Right renal cortex interstitium (tissue), 3 donors: ENCODE measurements around the gene HOXC5. TPM values are rescaled to one million over a fixed set of nuclear protein-coding genes. Genes with fewer than 3 reads are reported as not detected.
"Not testable (repeated sequence)": the region's sequence is repeated elsewhere in the genome, so short reads cannot be mapped to it uniquely, and the experiment has no call there.

Experiments used
- DNase-seq, 3 donors: peaks; one replicate each; pipeline ENCODE4 v3.0.0-alpha.2; 2013; ENCODE audit warnings: low read depth in 3 of 3, low spot score in 2 of 3
- polyA plus RNA-seq, 3 donors: library from polyadenylated mRNA; unstranded; fragments of 120-200 nt; gene quantifications; one replicate each; pipeline ENCODE4 v1.2.1, GENCODE V29; 2013; ENCODE audit not compliant: insufficient read length in 3 of 3

The HOXC5 gene
- polyA plus RNA-seq, 3 donors: 0.93 to 1.4 (median 1.4) TPM

DNA sequence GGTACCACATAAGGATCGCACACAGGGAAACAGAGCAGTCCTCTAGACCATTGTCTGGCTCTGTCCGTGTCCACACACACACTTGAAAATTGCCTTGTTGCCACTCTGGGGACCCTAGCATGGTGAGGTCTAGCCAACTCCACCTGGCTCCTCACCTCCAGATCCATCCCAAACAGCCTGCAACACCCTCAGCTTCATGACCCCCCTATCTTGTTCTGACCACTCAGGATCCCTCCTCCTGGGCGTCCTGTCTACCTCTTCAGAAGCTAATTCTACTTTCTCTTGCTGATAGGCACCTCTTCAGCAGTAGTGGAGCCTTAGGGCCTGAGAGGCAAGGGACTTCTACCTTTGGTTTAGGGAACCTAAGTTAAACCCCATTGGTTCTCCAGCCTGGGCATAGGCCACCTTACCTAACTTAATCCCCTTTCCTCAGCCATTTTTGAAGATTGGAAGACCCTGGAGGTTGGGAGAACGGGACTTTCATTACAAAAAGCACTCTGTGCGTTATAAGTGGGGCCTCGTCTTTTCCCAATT is 697 bp upstream of the HOXC5 start:
- no peak for DNase-seq

DNA sequence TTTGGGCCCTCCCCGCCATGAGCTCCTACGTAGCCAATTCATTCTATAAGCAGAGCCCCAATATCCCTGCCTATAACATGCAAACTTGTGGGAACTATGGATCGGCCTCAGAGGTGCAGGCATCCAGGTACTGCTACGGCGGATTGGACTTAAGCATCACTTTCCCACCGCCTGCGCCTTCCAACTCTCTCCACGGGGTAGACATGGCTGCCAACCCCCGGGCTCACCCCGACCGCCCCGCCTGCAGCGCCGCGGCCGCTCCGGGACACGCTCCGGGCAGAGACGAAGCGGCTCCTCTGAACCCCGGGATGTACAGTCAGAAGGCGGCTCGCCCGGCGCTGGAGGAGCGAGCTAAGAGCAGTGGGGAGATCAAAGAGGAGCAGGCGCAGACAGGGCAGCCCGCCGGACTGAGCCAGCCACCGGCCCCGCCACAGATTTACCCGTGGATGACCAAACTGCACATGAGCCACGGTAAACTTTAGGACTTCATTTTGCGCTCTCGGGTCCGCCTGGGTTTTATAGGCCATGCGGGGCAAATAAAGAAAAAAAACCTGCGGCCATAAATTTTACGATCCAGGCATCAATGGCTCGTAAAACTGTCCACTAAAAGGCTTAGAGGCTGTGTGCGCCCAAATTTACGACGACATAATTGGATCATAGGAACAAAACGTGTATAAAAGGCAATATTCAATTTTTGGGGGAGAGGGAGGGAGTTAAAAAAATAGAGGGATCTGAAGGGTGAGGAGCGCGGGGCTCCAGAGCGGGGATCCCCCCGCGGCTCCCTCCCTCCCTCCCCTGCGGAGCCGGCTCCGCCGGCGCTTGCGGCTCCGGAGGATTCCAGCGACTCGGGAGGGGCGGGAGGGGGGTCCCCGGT is 493 bp downstream of the HOXC5 start:
- DNase-seq: peak in 1 of 3 donors; percentile 86

DNA sequence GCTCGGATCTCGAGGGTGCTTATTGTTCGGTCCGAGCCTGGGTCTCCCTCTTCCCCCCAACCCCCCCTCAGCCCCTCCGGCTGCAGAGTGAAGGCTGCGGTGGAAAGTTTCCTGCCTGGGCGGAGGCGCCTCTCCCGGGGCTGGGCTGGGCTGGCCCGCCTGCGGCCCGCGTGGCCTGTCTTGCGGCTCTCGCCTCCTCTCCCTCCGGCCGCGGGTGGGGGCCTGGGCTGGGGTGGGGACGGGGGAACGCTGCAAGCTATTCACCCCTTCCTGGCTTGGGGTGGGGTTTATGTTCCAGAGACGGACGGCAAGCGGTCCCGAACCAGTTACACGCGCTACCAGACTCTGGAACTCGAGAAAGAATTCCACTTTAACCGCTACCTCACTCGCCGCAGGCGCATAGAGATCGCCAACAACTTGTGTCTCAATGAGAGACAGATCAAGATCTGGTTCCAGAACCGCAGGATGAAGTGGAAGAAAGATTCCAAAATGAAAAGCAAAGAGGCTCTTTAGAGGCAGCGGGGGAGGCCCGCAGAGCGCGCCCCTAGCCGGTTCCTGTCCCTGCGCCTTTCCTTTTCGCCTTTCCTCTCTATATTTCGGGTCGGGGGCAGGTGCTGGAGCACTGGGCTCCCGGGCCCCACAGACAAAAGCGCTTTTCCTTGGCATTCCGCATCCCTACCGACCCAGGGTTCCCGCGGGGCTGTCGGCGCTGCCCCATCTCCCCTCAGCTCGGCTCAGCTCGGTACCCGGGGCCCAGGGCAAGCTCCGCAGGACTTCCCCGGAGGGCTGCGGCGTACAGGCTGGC is 1.3 kb downstream of the HOXC5 start:
- DNase-seq: no peak

GRCh38 chr12:54034785-54035310 is 2.0 kb downstream of the HOXC5 start:
- DNase-seq: no peak

DNA sequence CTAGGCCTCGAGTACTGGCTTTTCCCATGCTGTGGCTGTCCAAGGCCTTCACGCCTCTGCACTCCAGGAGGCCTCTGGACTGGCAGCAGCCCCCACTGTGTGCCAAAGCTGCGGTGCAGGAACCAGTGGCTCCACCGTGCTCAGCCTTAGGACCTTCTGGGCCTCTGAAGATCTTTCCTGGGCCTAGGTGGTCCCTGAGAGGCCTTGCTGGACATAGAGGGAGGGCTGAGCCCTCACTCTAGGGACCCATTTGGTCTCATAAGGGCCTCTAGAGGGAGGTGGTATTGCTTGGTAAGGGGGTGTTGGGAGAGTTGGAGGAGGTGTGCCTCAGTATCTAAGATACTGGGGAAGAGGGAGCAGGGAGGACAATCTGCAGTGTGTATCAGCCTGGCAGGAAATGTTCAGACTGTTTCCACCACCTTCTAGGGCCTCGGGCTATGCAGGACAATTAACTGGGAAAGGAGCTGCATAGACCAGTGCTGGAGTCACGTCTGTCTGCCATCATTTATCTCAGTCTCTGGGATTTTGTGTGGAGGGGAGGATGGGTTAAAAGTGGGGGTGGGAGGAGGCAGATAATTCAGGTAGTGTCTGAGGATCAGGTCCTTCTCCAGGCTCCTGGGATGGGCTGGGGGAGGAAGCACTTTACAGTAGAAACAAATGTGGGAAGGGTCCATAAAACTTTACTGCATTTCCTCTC is 2.9 kb downstream of the HOXC5 start:
- no peak for DNase-seq

GRCh38 chr12:54036620-54037359 is 3.9 kb downstream of the HOXC5 start:
- no peak for DNase-seq

DNA sequence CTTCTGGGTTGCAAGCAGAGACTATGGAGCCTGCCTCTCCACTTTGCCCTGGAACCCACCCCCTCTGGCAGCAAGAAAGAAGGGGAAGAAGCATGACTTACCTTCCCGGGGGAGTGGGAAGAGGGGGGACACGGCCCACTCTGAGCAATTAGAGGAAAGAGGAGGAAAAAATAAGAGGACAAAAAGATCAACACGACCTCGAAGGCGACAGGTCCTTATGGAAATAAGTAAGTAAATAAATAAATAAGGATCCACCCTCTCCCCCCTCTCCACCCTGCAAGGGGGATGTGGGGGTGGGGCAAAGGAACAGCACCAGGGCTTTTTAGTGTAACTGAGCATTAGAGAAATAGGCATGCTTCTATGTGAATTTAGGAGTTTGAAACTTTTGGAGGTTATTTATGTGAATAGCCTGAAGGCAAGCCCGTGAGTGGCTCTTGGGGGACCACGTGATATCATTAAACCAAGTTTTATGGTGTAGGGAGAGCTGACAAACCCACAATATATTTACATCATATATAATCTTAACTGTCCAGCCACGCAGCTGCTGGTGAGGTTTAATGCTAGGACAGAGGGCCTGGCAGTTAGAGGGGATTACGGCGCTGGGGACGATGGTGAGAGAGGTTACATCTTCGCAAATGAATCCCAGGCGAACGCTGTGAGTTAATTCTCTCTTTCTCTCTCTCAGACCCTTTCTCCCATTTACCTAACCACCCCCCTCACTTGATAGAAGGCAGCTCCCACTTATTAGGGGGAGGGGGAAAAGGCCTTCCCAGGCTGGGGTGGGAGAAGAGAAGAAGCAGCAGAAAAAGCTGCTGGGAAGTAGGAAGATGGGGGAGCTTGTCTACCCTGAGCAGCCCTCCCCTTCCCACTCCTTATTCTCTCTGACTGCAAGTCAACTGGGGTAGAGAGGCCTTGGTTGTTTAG is 4.8 kb downstream of the HOXC5 start:
- no peak for DNase-seq

DNA sequence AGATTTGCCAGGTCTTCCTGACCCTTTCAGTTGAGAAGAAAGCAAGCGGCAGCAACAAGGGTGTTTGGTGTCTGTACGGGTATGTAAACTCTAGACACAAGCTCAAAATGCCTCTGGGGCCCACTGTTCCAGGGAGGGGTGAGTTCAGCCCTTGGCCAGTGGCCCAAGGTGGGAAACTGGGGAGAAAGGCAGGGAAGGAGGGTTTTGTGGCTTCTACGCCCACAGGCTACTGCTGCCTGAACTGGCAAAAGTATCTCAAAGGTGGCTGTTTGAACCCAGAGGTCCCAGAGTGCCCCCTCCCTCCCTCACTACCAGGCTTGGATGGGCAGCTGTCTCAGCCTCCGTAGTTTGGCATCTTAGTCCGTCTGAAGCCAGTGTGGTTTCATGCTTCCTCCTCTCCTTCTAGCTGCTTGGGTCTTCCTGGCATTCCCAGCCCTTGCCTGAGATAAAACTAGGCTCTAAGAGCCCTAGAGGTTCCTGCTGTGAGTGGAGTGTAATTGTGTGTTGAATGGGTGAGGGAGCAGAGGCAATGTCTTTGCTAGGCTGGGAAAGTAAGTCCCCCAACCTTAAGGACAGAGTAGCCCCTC is 5.5 kb downstream of the HOXC5 start:
- no peak for DNase-seq

GRCh38 chr12:54038871-54039414 is 6.1 kb downstream of the HOXC5 start:
- DNase-seq: no peak

DNA sequence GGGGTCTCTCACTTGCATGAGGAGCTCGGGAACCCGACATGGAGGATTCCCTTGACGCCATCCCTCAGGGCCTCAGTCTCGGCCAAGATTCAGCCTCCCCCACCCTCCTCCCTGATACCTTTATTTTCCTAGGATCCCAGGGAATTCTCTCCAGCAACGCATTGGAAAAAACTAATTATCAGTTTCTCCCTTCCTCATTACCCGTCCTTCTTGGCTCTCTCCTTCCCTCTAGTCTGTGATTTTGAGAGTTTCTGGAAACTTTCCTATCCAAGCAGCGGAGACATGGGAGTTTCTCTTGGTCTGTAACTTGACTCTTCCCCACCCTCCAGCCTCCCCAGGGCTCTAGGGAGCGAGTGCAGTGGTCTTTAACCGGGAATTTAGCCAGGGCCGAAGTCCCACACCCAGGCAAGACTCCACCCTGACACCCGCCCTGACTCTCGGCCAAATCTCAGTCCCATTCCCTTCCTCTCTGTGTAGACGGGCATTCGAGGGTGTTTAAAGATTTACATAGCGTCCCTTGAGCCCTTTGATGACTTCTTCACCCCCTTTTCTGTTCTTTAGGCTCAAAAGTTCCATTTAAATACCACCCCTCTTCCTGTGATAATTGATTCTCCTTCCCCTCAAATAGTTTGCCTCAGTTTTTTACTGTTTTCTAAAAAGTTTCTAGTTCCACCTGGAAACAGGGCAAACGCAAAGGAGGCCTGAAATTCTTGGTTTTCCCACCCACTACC is 6.7 kb downstream of the HOXC5 start:
- DNase-seq: no peak

DNA sequence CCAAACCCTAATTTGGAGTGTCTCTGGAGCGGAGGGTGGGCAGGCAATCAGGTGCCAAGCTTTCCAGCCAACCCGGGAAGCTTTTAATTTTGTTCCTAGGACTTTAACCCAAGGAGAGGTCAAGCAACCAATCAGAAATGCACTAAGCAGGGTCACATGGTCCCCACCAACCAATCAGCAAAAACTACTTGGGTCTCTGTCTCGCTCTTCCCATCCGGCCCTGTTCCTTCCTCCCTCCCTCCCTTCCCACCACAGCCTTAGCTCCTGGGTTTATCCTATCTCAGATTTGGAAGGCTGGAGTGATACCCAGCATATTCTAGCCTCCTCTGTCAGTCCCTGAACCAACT is 7.3 kb downstream of the HOXC5 start:
- no peak for DNase-seq

DNA sequence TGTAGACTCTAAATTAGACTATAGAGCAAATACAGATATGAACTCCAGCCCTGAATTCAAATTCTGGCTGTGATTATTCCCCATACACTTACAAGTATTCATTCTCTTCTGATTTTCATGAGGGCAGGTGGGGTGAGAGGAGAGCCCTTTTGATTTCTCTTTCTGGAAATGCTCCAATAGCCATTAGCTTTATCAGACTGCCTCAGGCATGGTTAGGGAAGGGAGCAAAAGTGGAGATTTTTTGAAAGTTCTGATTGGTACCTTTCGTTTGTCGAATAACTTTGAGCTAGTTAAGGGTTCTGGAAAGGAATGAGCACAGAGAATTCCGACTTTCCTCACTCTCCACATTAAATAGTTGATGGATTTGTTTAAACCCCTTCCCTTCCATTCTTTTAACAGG is 7.8 kb downstream of the HOXC5 start:
- no peak for DNase-seq

GRCh38 chr12:54041097-54041690 is 8.3 kb downstream of the HOXC5 start:
- no peak for DNase-seq

DNA sequence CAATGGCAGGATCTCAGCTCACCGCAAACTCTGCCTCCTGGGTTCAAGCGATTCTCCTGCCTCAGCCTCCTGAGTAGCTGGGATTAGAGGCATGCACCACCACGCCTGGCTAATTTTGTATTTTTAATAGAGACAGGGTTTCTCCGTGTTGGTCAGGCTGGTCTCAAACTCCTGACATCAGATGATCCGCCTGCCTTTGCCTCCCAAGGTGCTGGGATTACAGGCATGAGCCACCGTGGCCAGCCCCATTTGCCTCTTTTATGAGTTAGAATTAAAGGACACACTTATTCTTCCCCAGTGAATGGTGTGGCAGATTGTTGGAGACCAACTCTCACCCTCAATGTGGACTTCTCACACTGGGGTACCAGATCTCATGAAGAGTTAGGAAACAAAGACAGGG is 9.2 kb downstream of the HOXC5 start:
- DNase-seq: not testable (repeated sequence)

DNA sequence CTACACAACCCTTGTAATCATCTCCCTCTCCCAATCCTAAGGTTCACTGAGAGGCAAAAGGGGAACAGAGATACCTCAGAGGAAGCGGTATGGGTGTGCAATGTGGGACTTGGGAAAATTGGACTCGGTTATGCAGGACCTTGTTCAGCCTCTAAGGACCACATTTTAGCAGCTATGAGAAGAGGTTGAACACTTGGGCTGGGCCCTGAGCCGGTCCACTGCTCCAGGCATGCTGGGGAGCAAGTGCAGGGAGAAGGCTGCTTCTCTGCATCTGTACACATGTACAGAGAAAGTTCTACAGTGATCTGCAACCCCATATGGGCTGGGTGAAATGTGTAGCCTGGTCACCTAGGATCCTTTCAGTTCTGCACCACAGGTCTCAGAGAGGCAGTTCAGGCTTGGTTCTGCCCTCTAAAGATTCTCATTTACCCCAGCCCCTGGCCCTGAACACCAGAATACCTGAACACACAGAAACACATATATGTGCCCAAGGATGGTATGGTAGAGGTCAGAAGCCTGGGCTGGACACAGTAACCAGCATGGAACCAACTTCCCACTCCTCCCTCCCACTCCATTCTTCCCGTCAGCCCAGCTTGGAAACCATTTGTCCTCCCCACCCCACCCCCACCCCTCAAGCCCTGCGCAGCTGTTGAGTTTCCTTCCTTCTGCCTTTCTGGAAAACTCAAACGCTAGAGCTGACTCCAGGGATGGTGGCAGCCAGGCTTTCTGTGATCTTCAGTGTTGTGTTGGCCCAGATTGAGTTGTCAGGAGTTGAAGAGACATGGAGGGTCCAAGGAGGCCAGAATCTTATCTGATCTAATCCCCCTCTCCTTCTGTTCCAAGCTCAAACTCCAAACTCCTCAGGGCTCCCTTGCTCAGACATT is 10.4 kb downstream of the HOXC5 start:
- no peak for DNase-seq

DNA sequence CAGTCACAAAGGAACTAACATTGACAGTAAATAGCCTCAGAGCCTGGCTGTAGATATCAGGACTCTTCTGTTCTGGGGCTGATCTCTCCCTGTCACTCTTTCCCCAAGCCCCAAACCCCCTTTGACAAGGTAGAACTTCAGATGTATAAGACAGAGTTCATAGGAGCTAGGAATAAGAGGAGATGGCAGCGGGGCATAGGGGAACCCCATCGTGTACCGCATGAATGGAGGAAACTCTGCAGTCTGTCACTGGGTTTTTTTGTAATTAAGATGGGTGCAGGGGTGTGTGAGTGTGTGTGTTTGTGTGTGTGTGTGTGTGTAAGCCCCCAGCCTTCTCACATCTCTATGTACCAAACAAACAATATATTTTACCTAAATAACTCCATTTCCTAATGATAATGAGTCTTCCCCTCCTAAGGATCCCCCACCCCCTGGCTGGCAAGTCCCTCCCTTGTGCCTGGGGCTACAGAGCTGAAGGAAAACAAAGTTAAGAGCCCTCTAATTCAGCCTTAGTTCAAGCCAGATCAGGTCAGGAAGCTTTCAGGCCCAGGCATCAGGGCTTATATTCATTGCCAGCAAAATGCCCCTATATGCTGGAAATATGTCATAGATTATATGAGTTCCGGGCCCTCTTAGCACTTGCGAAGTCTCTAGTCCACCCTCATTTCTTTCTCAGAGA is 11.7 kb downstream of the HOXC5 start:
- DNase-seq: no peak
